IgD-negative memory B cell (primary cell): ENCODE data around the gene STRBP. TPM values are rescaled to one million over a fixed set of nuclear protein-coding genes. Genes with fewer than 3 reads are reported as not detected.
A peak's percentile ranks its signal among the peaks of the same experiment; 100 is the strongest.
"Not testable (repeated sequence)": the region's sequence is repeated elsewhere in the genome, so short reads cannot be mapped to it uniquely, and the experiment has no call there.

Experiments used
- H3K27ac Mint-ChIP-seq, 3 donors: one replicate each; pipeline ENCODE4 v1.8.0; 2020 to 2022; ENCODE audit warnings: mild to moderate bottlenecking in 3 of 3, mixed read lengths in 3 of 3, moderate library complexity in 1 of 3
- H3K27me3 Mint-ChIP-seq: one replicate; pipeline ENCODE4 v1.8.0; 2021; ENCODE audit warnings: mixed read lengths
- H3K36me3 Mint-ChIP-seq: one replicate; pipeline ENCODE4 v1.8.0; 2020; ENCODE audit warnings: mild to moderate bottlenecking, mixed read lengths
- H3K4me1 Mint-ChIP-seq, 3 donors: one replicate each; pipeline ENCODE4 v1.8.0; 2020 to 2022; ENCODE audit warnings: mixed read lengths in 3 of 3, mild to moderate bottlenecking in 1 of 3
- H3K4me3 Mint-ChIP-seq, 4 donors: one replicate each; pipeline ENCODE4 v1.8.0; 2020 to 2022; ENCODE audit warnings: mild to moderate bottlenecking in 4 of 4, mixed read lengths in 4 of 4, moderate library complexity in 3 of 4
- H3K9me3 Mint-ChIP-seq, 3 donors: one replicate each; pipeline ENCODE4 v1.8.0; 2020 to 2021; ENCODE audit warnings: mixed read lengths in 3 of 3, mild to moderate bottlenecking in 1 of 3
- polyA plus RNA-seq: library from polyadenylated mRNA; unstranded; fragments of 300-500 nt; fragmentation: Illumina TruSeq; gene quantifications from one replicate; pipeline ENCODE4 v1.2.3, GENCODE V29; 2021

The STRBP gene
- polyA plus RNA-seq, 1 donor from 2014 or later = 78.0 TPM

- peaks cover 2% of the 10 kb centered on the region for H3K36me3 Mint-ChIP-seq
Measured at GRCh38 chr9:123217128-123217654, 51.2 kb downstream of the STRBP start.

DNA sequence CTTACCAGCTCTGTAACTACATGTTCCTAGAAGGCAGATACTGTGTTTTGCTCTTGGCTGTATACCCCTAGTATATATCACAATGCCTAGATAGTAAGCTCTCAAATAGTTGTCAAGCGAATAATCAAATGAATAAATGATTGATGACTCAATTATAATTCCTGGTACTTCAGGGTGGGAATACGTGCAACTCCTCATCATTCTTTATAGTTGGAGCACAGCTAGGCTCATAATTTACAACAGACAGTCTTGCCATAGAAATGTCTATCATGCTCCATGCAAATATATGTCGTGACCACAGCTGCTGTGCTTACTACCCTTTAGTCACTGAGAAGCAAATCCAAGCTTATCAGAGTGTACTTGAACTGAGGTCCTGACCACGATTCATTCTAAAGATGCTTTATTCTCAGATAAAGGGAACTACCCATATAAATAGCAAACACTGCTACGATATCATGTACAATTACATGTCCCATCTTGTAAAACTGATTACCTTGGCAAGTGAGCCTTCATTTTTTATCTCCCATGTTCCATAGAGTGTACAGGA, 52.1 kb downstream of the STRBP start:
- Mint-ChIP-seq H3K27ac (peak overlapping the region in 1 of 3 donors; percentile 6), H3K27me3 (no peaks in the 10 kb centered on the region), H3K9me3 (no peaks in the 10 kb centered on the region), H3K4me3 (no peak overlapping the region), H3K4me1 (peaks cover 35 to 64% (median 51%) of the 10 kb centered on the region in 3 donors), H3K36me3 (peaks cover 2% of the 10 kb centered on the region)

More at GRCh38 chr9:123217128-123217654, 51.2 kb downstream of the STRBP start:
- Mint-ChIP-seq H3K4me1 (peaks cover 34 to 67% (median 54%) of the 10 kb centered on the region in 3 donors), H3K4me3 (peak overlapping the region in 2 of 4 donors; percentile 4 to 84), H3K27me3 (no peaks in the 10 kb centered on the region), H3K9me3 (no peaks in the 10 kb centered on the region), H3K27ac (peak overlapping the region in 1 of 3 donors; percentile 48)

DNA sequence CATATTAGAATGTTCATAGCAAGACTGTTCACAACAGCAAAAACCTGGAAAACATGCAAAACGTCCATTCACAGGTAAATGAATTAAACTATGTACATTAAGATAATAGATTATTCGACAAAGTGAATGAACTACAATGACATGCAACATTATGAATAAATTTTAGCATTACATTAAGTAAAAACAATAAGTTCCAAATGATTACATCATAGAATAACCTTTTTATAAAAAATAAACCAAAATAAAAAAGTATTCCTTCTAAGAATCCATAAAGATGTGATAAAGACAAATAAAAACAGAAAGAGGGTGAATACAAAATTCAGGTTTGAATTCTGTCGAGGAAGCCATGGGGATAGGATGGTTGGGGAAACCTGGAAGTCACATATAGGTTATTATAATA, 57.3 kb downstream of the STRBP start:
- no peaks in the 10 kb centered on the region for H3K27me3 Mint-ChIP-seq
- no peak overlapping the region for H3K27ac Mint-ChIP-seq
- H3K9me3 Mint-ChIP-seq = no peaks in the 10 kb centered on the region
- H3K36me3 Mint-ChIP-seq = no peaks in the 10 kb centered on the region
- H3K4me1 Mint-ChIP-seq = peaks cover 11 to 43% (median 33%) of the 10 kb centered on the region in 3 donors
- no peak overlapping the region for H3K4me3 Mint-ChIP-seq

GRCh38 chr9:123208626-123209174, 59.7 kb downstream of the STRBP start:
- Mint-ChIP-seq H3K36me3 (no peaks in the 10 kb centered on the region), H3K4me1 (peaks cover 8 to 35% (median 29%) of the 10 kb centered on the region in 3 donors), H3K4me3 (peak overlapping the region in 1 of 4 donors; percentile 30), H3K27me3 (no peaks in the 10 kb centered on the region), H3K27ac (no peak overlapping the region), H3K9me3 (no peaks in the 10 kb centered on the region)

GRCh38 chr9:123206065-123206464, 62.3 kb downstream of the STRBP start:
- H3K4me1 Mint-ChIP-seq = peaks cover 17 to 39% (median 37%) of the 10 kb centered on the region in 3 donors
- H3K27ac Mint-ChIP-seq = no peak overlapping the region
- no peak overlapping the region for H3K4me3 Mint-ChIP-seq
- peaks cover 0 to 4% (median 0%) of the 10 kb centered on the region in 3 donors for H3K9me3 Mint-ChIP-seq
- no peaks in the 10 kb centered on the region for H3K27me3 Mint-ChIP-seq
- H3K36me3 Mint-ChIP-seq = peaks cover 9% of the 10 kb centered on the region

DNA sequence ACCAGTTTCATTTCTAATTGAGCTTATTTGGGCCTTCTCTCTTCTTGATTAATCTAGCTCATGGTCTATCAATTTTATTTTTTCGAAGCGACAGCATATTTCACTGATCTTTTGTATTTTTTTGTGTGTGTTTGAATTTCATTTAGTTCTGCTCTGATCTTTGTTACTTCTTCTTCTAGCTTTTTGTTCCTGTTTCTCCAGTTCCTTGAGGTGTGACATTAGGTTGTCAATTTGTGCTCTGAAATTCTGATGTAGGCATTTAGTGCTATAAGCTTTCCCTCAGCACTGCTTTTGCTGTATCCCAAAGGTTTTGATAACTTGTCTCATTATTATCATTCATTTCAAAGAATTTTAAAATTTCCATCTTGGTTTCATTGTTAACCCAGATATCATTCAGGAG, 67.3 kb downstream of the STRBP start:
- no peaks in the 10 kb centered on the region for H3K27me3 Mint-ChIP-seq
- H3K4me3 Mint-ChIP-seq = peak overlapping the region in 2 of 4 donors; percentile 0 to 63
- H3K9me3 Mint-ChIP-seq = peaks cover 0 to 7% (median 0%) of the 10 kb centered on the region in 3 donors
- H3K4me1 Mint-ChIP-seq = peaks cover 22 to 30% (median 22%) of the 10 kb centered on the region in 3 donors
- H3K36me3 Mint-ChIP-seq = peaks cover 9% of the 10 kb centered on the region
- H3K27ac Mint-ChIP-seq = peak overlapping the region in 1 of 3 donors; percentile 15

DNA sequence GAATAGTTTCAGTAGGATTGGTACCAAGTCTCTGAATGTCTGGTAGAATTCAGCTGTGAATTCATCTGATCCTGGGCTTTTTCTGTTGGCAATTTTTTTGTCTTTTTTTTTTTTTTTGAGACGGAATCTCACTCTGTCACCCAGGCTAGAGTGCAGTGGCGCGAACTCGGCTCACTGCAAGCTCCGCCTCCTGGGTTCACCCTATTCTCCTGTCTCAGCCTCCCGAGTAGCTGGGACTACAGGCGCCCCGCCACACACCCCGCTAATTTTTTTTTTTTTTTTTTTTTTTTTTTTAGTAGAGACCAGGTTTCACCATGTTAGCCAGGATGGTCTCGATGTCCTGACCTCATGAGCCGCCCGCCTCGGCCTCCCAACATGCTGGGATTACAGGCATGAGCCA, 67.9 kb downstream of the STRBP start:
- not testable (repeated sequence) for H3K4me3 Mint-ChIP-seq, H3K27ac Mint-ChIP-seq, H3K36me3 Mint-ChIP-seq, H3K9me3 Mint-ChIP-seq, H3K27me3 Mint-ChIP-seq
- H3K4me1 Mint-ChIP-seq = peaks cover 21 to 33% (median 22%) of the 10 kb centered on the region in 3 donors

DNA sequence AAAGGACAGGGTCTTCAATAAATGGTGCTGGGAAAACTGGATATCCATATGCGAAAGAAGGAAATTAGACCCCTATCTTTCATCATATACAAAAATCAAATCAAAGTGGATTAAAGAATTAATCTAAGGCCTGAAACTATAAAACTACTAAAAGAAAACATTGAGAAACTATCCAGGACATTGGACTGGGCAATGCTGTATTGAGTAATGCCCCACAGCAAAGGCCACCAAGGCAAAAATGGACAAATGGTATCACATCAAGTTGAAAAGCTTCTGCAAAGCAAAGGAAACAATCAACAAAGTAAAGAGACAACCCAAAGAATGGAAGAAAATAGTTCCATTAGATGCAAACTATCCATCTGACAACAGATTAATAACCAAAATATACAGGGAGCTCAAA, 72.3 kb downstream of the STRBP start:
- Mint-ChIP-seq H3K4me3 (no peak overlapping the region), H3K27ac (peak overlapping the region in 1 of 3 donors; percentile 29), H3K27me3 (no peaks in the 10 kb centered on the region), H3K4me1 (peaks cover 9 to 15% (median 10%) of the 10 kb centered on the region in 3 donors), H3K9me3 (peaks cover 0 to 3% (median 0%) of the 10 kb centered on the region in 3 donors), H3K36me3 (no peaks in the 10 kb centered on the region)

DNA sequence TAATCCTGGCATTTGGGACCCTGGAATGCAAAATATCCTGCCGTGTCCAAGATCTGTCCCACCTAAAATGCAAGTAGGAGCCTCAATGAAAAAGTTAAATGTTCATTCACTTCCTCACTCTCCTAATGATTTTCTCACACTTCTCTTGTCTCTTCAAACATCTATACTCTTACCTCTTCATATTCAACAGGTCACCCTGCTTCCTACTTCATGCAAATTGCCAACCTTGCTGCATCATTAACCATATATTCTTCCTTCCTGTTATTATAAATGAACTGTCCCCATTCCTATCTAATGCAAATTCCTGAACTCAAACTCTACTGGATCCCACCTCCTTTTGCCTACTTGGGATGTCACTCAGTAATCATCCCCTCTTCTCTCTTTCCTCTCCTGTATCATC, 74.4 kb downstream of the STRBP start:
- H3K36me3 Mint-ChIP-seq = peaks cover under 1% of the 10 kb centered on the region
- H3K27me3 Mint-ChIP-seq = no peaks in the 10 kb centered on the region
- peaks cover 0 to 3% (median 0%) of the 10 kb centered on the region in 3 donors for H3K9me3 Mint-ChIP-seq
- peaks cover 0 to 8% (median 5%) of the 10 kb centered on the region in 3 donors for H3K4me1 Mint-ChIP-seq
- no peak overlapping the region for H3K27ac Mint-ChIP-seq
- H3K4me3 Mint-ChIP-seq = no peak overlapping the region

DNA sequence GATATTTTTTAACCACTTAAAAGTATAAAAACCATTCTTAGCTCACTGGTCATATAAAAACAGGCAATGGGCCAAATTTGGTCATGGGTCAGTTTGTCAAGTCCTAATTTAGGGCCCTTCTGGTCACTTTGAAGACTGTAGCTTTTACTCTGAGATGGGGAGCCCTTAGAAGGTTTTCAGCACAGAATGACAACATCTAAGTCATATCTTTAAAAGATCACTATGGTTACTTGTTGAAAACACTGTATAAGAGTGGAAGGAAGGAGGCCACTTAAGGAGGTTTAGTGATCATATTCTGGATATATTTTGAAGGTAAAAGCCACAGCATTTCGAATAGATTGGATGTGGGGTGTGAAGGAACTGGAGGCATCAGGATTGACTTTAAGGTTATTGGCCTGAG, 76.7 kb downstream of the STRBP start:
- Mint-ChIP-seq H3K4me1 (peaks cover 11 to 19% (median 12%) of the 10 kb centered on the region in 3 donors), H3K27me3 (no peaks in the 10 kb centered on the region), H3K4me3 (no peak overlapping the region), H3K36me3 (peaks cover 3% of the 10 kb centered on the region), H3K9me3 (peaks cover 0 to under 1% (median 0%) of the 10 kb centered on the region in 3 donors), H3K27ac (no peak overlapping the region)

DNA sequence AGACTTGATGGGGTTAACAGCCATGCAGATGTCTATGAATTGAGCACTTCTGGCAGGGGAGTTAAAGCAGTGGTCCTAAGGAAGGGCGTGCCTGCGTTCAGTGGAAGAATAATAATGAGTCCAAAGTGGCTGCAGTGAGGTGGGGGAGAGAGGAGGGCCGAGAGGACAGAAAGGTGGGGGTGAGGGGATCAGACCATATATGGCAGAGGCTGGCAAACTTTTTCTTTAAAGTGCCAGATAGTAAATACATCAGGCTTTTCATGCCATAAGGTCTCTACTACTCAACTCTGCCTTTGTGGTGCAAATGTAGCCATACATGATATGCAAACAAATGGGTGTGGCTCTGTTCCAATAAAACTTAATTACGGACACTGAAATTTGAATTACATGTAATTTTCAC, 77.1 kb downstream of the STRBP start:
- Mint-ChIP-seq H3K4me1 (peaks cover 9 to 21% (median 15%) of the 10 kb centered on the region in 3 donors), H3K27ac (no peak overlapping the region), H3K36me3 (peaks cover 3% of the 10 kb centered on the region), H3K4me3 (no peak overlapping the region), H3K9me3 (no peaks in the 10 kb centered on the region), H3K27me3 (no peaks in the 10 kb centered on the region)

- Mint-ChIP-seq H3K27ac (peak overlapping the region in 1 of 3 donors; percentile 59), H3K27me3 (no peaks in the 10 kb centered on the region), H3K36me3 (peaks cover 6% of the 10 kb centered on the region), H3K4me1 (peaks cover 19 to 27% (median 24%) of the 10 kb centered on the region in 3 donors), H3K9me3 (no peaks in the 10 kb centered on the region), H3K4me3 (peak overlapping the region in 1 of 4 donors; percentile 53)
Measured at GRCh38 chr9:123187131-123187530, 81.3 kb downstream of the STRBP start.

- Mint-ChIP-seq H3K4me3 (peak overlapping the region in 1 of 4 donors; percentile 58), H3K4me1 (peaks cover 19 to 27% (median 24%) of the 10 kb centered on the region in 3 donors)
- not testable (repeated sequence) for H3K9me3 Mint-ChIP-seq, H3K36me3 Mint-ChIP-seq, H3K27ac Mint-ChIP-seq, H3K27me3 Mint-ChIP-seq
Measured at GRCh38 chr9:123186029-123186428, 82.4 kb downstream of the STRBP start.

DNA sequence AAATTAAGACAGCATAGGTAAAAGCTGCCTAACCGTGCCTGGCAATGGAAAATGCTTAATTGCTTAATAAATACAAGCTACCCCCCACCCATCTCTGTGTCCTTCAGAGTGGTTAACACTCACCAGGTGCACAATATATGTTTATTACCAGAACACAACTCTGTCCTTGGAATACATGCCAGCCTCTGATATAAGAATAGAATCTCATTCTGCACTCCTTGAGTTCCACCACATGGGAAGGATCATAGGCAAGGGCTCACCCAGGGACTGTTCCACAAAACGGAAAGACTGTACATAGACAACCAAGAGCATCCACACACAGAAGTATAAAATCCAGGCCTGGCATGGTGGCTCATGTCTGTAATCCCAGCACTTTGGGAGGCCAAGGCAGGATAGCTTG, 91.4 kb downstream of the STRBP start:
- Mint-ChIP-seq H3K27ac (peak overlapping the region; percentile 52 to 94 (median 88)), H3K9me3 (no peaks in the 10 kb centered on the region), H3K27me3 (peaks cover 2% of the 10 kb centered on the region), H3K4me1 (peaks cover 44 to 49% (median 44%) of the 10 kb centered on the region in 3 donors), H3K4me3 (peak overlapping the region in 2 of 4 donors; percentile 13), H3K36me3 (peaks cover 14% of the 10 kb centered on the region)

- H3K4me1 Mint-ChIP-seq = peaks cover 46 to 52% (median 47%) of the 10 kb centered on the region in 3 donors
- H3K36me3 Mint-ChIP-seq = peaks cover 15% of the 10 kb centered on the region
- peak overlapping the region; percentile 51 to 88 (median 80) for H3K4me3 Mint-ChIP-seq
- H3K27me3 Mint-ChIP-seq = peaks cover 2% of the 10 kb centered on the region
- H3K27ac Mint-ChIP-seq = peak overlapping the region; percentile 94 to 98 (median 94)
- no peaks in the 10 kb centered on the region for H3K9me3 Mint-ChIP-seq
Measured at GRCh38 chr9:123175854-123176629, 92.3 kb downstream of the STRBP start.
